HG02884 (cell line): ENCODE measurements around the gene ZKSCAN3.
"Not testable (repeated sequence)": the region's sequence is repeated elsewhere in the genome, so short reads cannot be mapped to it uniquely, and the experiment has no call there.

Experiments
- ATAC-seq: cut with Tn5 transposase; IDR thresholded peaks from one replicate; pipeline ENCODE4 v1.9.1; 2021; ENCODE audit warnings: mild to moderate bottlenecking, moderate library complexity; ENCODE audit not compliant: unreplicated experiment

ZKSCAN3 gene

GRCh38 chr6:28340310-28341095 lies 9.2 kb upstream of the ZKSCAN3 start:
- no peak for ATAC-seq

DNA sequence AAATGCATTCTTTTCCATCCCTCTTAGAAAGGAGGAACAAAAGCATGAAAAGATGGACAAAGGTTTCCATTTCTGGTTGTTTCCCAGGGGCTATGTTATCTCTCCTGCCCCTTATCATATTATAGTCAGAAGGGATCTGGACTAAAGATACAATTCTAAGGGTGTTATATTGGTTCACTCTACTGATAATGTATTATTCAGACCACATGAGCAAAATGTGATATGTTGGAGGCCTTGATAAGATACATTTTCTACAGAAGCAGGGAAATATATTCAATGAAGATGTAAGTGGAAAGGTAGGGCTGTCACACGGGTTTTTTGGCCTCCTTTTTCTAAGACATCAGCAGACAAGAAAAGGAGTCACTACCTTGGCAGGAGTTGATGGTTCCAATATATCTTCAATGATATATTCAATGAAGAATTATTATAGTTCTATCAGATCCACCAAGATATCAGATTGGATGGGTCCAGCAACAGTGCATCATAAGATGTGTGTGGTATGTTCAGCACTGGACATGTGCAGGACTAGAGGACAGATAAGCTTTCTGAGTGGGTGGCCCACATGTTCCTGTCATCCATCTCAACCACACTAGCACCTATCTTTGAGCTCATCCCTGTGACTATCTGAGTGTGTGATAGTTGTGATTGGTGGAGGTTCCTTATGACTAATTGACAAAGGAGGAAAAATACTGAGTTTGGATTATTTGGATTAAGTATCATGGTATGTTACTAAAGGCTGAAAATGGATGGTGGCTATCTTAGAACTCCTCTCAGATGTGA lies 5.7 kb upstream of the ZKSCAN3 start:
- no peak for ATAC-seq

GRCh38 chr6:28345201-28345600 lies 4.5 kb upstream of the ZKSCAN3 start:
- ATAC-seq = no peak

DNA sequence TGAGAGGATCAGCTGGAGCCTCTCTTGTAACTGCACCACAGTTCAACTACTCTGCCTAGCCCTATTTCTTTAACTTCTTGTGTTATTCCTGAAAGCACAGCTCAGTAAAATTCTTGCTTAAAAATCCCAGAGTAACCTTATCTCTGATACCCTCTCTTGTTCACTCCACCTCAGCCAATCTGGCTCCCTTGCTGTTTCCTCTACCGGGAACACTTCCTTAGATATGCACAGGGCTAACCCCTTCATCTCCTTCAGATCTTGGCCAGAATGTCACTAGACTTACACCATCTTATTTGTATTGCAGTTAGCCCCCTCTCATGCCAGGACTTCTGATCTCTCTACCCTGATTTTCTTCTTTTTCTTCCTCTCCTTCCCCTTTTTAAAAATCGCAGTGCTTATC lies 2.6 kb upstream of the ZKSCAN3 start:
- no peak for ATAC-seq

DNA sequence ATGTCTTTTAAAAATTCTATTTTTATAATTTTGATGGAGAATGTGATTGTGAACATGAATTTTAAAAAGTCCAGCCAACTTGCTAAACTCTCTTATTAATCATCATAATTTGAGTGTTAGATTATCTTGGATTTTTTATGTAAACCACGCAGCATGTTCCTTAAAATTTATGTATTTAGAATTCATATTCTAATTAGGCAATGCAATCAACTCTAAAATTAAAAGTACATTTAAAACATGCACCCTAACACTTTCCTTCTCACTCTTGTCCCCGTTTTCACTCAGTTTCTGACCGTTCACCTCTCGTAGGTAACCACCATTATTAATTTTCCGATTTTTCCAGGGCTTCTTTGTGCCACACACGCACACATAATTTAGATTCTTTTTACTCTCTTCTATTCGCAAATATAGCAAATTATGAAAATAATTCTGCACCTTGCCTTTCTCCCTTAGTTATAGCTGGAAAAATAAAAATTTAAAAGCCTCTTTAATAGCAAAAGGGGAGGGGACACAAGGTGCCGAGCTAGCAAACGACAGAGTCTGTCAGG lies 329 bp upstream of the ZKSCAN3 start:
- peak; percentile 16 for ATAC-seq

GRCh38 chr6:28351087-28351486 lies 1.3 kb downstream of the ZKSCAN3 start:
- ATAC-seq = no peak

- no peak for ATAC-seq
These were observed 1.8 kb downstream of the ZKSCAN3 start for GRCh38 chr6:28351493-28351925.

- no peak for ATAC-seq
These were observed 3.6 kb downstream of the ZKSCAN3 start for GRCh38 chr6:28353356-28353755.

- no peak for ATAC-seq
These were observed 4.4 kb downstream of the ZKSCAN3 start for GRCh38 chr6:28353981-28354676.

GRCh38 chr6:28354688-28355554 lies 5.2 kb downstream of the ZKSCAN3 start:
- ATAC-seq = no peak

DNA sequence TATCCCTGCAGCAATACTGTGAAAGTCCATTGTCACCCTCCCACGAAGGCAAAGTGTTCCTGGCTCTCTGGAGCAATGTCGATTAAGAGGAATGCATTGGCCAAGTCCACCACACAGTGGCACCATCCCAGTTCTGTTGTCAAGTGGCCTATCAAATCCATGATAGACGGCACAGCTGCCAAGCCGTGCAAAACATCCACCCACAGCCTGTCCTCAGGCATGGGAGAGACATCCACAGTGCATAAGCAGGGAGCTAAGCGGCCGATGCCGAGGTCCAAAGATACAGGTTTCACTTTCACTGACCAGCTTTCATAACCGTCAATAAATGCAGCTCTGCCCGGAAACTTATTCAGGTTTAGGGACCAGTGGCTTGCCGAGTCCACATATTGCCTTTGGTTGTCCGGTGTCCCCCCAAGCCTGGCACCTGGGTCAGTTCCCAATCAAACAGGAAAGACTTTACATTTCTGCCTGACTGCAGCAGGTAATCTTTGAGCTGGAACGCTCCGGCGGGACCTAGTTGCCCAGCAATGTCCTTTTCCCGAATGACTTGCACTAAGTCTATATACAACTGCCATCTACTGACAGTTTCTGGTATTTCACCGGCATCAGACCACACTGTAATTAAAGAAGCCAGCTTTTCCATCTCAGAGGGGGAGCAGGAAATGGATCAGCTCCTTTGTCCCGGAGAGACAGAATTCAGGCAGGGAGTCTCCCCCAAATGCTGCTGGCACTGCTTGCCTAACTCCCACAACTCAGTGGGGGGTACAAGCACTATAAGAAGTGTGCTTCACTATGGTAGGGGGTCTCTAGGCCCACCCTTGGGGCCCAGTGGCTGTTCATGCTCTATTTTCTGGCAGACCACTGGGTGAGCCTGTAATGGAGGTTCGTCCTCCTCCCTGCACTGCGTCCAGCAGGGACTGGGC lies 6.3 kb downstream of the ZKSCAN3 start:
- peak; percentile 62 for ATAC-seq

- ATAC-seq = no peak
These were observed 6.9 kb downstream of the ZKSCAN3 start for GRCh38 chr6:28356666-28357020.

GRCh38 chr6:28357036-28357435 lies 7.3 kb downstream of the ZKSCAN3 start:
- no peak for ATAC-seq

- not testable (repeated sequence) for ATAC-seq
These were observed 9.8 kb downstream of the ZKSCAN3 start for GRCh38 chr6:28359562-28359961.

DNA sequence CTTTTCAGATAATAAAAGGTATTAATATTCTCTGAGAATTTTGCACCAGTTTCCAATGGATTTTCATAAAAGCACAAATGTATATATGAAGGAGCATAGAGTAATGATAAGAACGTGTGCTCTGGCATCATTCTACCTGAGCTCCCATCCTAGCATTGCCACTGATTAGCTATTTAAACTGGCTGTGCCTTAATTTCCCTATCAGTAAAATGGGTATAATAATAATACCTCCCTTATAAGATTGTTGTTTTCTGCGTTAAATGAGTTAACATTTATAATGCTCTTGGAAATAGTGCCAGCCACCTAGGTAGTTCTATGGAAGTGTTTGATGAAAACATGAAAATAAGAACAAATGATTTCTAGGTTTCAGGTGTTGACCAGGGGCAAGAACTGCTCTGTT lies 11.2 kb downstream of the ZKSCAN3 start:
- no peak for ATAC-seq

GRCh38 chr6:28365590-28365989 lies 15.8 kb downstream of the ZKSCAN3 start:
- not testable (repeated sequence) for ATAC-seq

DNA sequence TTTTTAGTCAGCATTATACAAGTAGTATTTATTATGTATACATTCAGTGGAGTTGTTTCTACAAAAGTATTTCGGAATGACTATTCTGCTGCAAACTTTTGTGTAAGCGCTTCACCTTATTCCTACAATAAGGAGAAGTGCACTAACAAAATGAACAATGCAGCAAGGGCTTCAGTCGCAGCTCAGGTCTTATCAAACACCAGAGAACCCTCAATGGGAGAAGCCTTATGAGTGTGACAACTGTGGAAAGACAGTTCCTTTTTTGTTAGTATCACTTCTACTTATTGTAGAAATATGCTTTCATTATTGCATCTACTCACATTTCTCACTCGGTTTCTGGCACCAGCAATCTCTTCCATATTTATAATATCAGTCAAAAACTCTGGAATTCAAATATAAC lies 18.8 kb downstream of the ZKSCAN3 start:
- peak; percentile 90 for ATAC-seq

GRCh38 chr6:28369463-28369862 lies 19.7 kb downstream of the ZKSCAN3 start:
- ATAC-seq = no peak

GRCh38 chr6:28370440-28370839 lies 20.7 kb downstream of the ZKSCAN3 start:
- no peak for ATAC-seq
